T-helper 17 cell (primary cell): ENCODE results near the gene PGLYRP3. TPM values are rescaled to one million over a fixed set of nuclear protein-coding genes. Genes with fewer than 3 reads are reported as not detected.
"Not testable (repeated sequence)": the region's sequence is repeated elsewhere in the genome, so short reads cannot be mapped to it uniquely, and the experiment has no call there.

Source experiments
- ATAC-seq: fragments of 150-1000 bp; cut with Tn5 transposase; 2 replicates; pipeline ENCODE4 v1.10.0; 2021; ENCODE audit warnings: mild to moderate bottlenecking, moderate library complexity
- DNase-seq, 3 donors: peaks; one replicate each; pipeline versions ENCODE4 v3.0.0 to v3.0.0-alpha.2; 2020 to 2021
- H3K9me3 ChIP-seq: one replicate; pipeline ENCODE4 v1.7.0; 2013; ENCODE audit warnings: low read length, mild to moderate bottlenecking; ENCODE audit not compliant: control insufficient read depth, poor library complexity, severe bottlenecking
- H3K27ac Mint-ChIP-seq: one replicate; pipeline ENCODE4 v1.8.0; 2022; ENCODE audit warnings: mild to moderate bottlenecking, moderate library complexity, mixed read lengths
- H3K27me3 Mint-ChIP-seq: one replicate; pipeline ENCODE4 v1.8.0; 2022; ENCODE audit warnings: mixed read lengths
- H3K36me3 Mint-ChIP-seq: one replicate; pipeline ENCODE4 v1.8.0; 2022; ENCODE audit warnings: low read depth, mixed read lengths
- H3K4me1 Mint-ChIP-seq: one replicate; pipeline ENCODE4 v1.8.0; 2022; ENCODE audit warnings: mild to moderate bottlenecking, mixed read lengths
- H3K4me3 Mint-ChIP-seq: one replicate; pipeline ENCODE4 v1.8.0; 2022; ENCODE audit warnings: mild to moderate bottlenecking, moderate library complexity, mixed read lengths
- total RNA-seq, 4 donors: library from RNA in 2 of 4; stranded (reverse) in 2 of 4; gene quantifications; one replicate each; pipeline ENCODE4 v1.2.3 and lab custom pipeline; 2022 to 2026

Gene PGLYRP3
- total RNA-seq, 2 donors from 2014 or later = not detected

GRCh38 chr1:153314388-153314787, 1.6 kb upstream of the PGLYRP3 start:
- not testable (repeated sequence) for H3K4me1 Mint-ChIP-seq, H3K9me3 ChIP-seq, ATAC-seq

DNA sequence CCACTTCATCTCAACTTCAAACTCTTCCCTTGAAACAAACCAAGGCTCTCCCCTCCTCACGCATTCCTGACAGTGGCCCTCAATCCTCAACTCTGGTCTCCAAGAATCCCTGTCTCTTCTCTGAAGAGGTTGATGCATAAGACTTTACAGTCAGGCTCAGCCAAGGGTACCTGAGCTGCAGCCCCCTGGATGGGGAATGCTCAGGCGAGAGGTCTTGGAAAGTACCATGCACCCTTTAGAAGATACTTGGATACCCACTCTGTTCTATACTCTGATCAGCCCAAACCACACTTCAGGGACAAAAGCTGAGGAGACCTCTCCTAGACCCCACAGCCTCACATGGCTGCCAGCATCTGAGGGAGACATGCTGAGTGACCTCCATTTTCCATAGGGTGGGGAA, 536 bp upstream of the PGLYRP3 start:
- H3K27ac Mint-ChIP-seq = no peak overlapping the region
- no peaks in the 10 kb centered on the region for H3K9me3 ChIP-seq
- H3K4me3 Mint-ChIP-seq = no peak overlapping the region
- ATAC-seq = no peak
- peaks cover 26% of the 10 kb centered on the region for H3K27me3 Mint-ChIP-seq
- no peak for DNase-seq
- H3K36me3 Mint-ChIP-seq = no peaks in the 10 kb centered on the region
- no peaks in the 10 kb centered on the region for H3K4me1 Mint-ChIP-seq

More at GRCh38 chr1:153314388-153314787, 1.6 kb upstream of the PGLYRP3 start:
- not testable (repeated sequence) for H3K36me3 Mint-ChIP-seq, H3K27ac Mint-ChIP-seq, DNase-seq, H3K4me3 Mint-ChIP-seq
- H3K27me3 Mint-ChIP-seq = peaks cover 20% of the 10 kb centered on the region

DNA sequence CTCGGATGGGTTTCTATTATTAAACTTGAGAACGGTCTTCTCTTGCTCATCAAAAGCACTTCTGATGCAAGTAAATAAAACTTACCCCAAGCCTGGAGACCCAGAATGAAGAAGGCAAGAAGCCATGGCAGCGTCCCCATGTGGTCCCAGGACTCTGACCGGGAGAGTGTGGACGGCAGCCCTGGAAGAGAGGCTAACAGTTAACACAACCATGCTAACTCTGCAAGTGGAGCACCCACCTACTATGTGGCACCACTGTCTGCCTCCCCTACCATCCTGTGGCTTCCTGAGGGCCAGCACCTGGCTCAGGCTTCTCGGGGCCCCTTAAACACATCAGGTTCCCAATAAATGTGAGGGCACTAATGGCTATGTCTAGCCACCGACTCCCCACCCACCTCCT, 2.2 kb downstream of the PGLYRP3 start:
- H3K36me3 Mint-ChIP-seq = no peaks in the 10 kb centered on the region
- H3K27ac Mint-ChIP-seq = no peak overlapping the region
- no peaks in the 10 kb centered on the region for H3K9me3 ChIP-seq
- H3K4me1 Mint-ChIP-seq = peaks cover 2% of the 10 kb centered on the region
- H3K27me3 Mint-ChIP-seq = peaks cover 42% of the 10 kb centered on the region
- H3K4me3 Mint-ChIP-seq = no peak overlapping the region
- ATAC-seq (no peak), DNase-seq (no peak)

DNA sequence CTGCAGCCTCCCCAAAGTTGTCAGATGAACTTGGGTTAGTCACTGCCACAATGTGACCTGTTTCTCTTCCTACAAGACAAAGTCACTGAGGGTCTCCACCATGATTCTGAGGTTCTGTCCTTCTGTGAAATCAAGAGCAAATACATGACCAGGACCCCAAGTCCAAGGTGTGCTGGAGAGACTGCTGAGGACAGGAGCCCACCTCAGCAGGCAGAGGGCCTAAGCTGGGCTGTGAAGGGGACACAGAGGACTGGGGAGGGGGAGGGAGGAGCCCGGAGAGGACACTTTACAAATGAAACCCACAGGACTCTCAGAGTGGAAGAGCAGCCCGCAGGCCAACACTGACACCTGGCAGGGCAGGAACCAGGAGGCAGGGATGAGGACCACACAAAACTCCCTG, 3.3 kb downstream of the PGLYRP3 start:
- DNase-seq (no peak), ATAC-seq (no peak)
- H3K36me3 Mint-ChIP-seq = no peaks in the 10 kb centered on the region
- H3K4me1 Mint-ChIP-seq = peaks cover 2% of the 10 kb centered on the region
- H3K27me3 Mint-ChIP-seq = peaks cover 50% of the 10 kb centered on the region
- H3K4me3 Mint-ChIP-seq = no peak overlapping the region
- no peak overlapping the region for H3K27ac Mint-ChIP-seq
- no peaks in the 10 kb centered on the region for H3K9me3 ChIP-seq

- ATAC-seq (no peak), DNase-seq (no peak)
- no peaks in the 10 kb centered on the region for H3K36me3 Mint-ChIP-seq
- no peak overlapping the region for H3K4me3 Mint-ChIP-seq
- H3K9me3 ChIP-seq = no peaks in the 10 kb centered on the region
- peaks cover 53% of the 10 kb centered on the region for H3K27me3 Mint-ChIP-seq
- H3K4me1 Mint-ChIP-seq = peaks cover 2% of the 10 kb centered on the region
- H3K27ac Mint-ChIP-seq = no peak overlapping the region
These were observed 4.2 kb downstream of the PGLYRP3 start for GRCh38 chr1:153308540-153308939.

GRCh38 chr1:153307221-153307600, 5.5 kb downstream of the PGLYRP3 start:
- no peak for DNase-seq
- no peak overlapping the region for H3K4me3 Mint-ChIP-seq
- H3K27ac Mint-ChIP-seq = no peak overlapping the region
- H3K4me1 Mint-ChIP-seq = peaks cover 2% of the 10 kb centered on the region
- no peaks in the 10 kb centered on the region for H3K9me3 ChIP-seq
- H3K36me3 Mint-ChIP-seq = no peaks in the 10 kb centered on the region
- ATAC-seq = no peak
- H3K27me3 Mint-ChIP-seq = peaks cover 46% of the 10 kb centered on the region

DNA sequence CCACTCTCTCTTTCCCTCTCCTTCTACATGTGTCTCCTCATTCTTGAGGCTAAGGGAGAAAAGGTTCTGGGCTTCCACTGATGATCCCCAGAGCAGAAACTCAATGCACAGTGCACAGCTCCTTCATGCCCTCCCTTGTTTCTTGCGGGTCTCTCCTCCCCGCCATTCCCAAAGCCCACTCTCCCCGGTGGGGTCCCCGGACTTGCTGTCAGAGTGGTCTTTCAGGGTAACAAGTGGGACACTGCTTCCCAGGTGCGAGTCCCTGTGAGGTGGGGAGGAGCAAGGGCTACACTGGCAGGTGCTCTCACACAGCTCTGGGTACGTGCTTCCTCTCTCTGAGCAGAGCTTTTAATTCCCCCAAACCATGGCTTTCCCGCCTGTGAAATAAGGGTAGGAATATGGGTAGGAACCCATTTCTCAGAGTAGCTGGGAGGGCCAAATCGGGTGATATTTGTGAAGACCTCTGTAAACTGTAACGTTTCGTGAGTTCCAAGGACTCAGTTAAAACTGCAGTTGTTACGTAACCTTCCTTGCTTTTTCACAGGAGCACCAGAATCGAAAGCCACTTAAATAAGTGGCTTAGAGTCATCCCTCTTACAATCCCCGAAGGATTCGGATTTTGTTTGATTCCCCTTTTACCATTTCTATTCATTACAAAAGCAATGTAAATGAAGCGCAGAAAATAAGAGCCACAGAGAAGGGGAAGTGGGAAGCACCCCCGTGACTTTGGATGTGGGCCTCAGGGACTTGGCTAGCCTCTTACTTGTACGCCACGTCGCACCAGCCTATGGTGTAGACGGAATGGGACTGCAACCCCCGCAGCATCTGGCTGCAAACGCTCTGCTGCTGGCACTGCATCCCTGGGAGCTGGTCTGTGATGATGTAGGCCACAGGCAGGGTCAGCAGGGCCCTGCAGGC, 6.2 kb downstream of the PGLYRP3 start:
- Mint-ChIP-seq H3K4me3 (no peak overlapping the region), H3K27ac (no peak overlapping the region), H3K4me1 (peaks cover 2% of the 10 kb centered on the region), H3K27me3 (peaks cover 44% of the 10 kb centered on the region), H3K36me3 (no peaks in the 10 kb centered on the region)
- H3K9me3 ChIP-seq = no peaks in the 10 kb centered on the region
- DNase-seq (no peak), ATAC-seq (no peak)

GRCh38 chr1:153305682-153306081, 7.1 kb downstream of the PGLYRP3 start:
- H3K4me3 Mint-ChIP-seq = no peak overlapping the region
- peaks cover 2% of the 10 kb centered on the region for H3K4me1 Mint-ChIP-seq
- H3K36me3 Mint-ChIP-seq = no peaks in the 10 kb centered on the region
- DNase-seq (no peak), ATAC-seq (no peak)
- H3K27ac Mint-ChIP-seq = no peak overlapping the region
- H3K9me3 ChIP-seq = no peaks in the 10 kb centered on the region
- H3K27me3 Mint-ChIP-seq = peaks cover 44% of the 10 kb centered on the region

GRCh38 chr1:153302308-153302707, 10.4 kb downstream of the PGLYRP3 start:
- Mint-ChIP-seq H3K36me3 (no peaks in the 10 kb centered on the region), H3K27me3 (peaks cover 28% of the 10 kb centered on the region)
- no peak for ATAC-seq

DNA sequence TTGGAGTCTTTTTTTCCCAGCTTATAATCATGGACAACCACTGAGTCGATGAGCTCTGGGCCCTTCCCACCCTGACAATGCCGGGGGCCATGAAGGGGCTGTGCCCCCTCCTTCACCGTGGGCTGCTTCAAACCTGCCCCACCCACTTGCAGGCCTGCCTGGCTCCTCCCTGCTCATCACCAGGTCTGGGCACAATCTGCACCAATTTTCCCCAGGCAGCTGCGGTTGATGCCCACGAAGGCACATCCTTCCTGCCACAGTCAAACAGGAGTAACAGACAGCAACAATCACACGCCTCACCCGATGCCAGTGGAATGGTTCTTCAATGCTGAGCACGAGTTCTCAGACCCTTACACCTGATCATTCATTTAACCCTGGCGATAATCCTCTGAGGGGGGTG, 18.9 kb downstream of the PGLYRP3 start:
- peaks cover 3% of the 10 kb centered on the region for H3K36me3 Mint-ChIP-seq
- peak; percentile 80 for ATAC-seq
- H3K27ac Mint-ChIP-seq = peak overlapping the region; percentile 83
- no peak for DNase-seq
- no peaks in the 10 kb centered on the region for H3K9me3 ChIP-seq
- no peaks in the 10 kb centered on the region for H3K27me3 Mint-ChIP-seq
- peaks cover 42% of the 10 kb centered on the region for H3K4me1 Mint-ChIP-seq
- peak overlapping the region; percentile 76 for H3K4me3 Mint-ChIP-seq

More at GRCh38 chr1:153302308-153302707, 10.4 kb downstream of the PGLYRP3 start:
- Mint-ChIP-seq H3K27ac (no peak overlapping the region), H3K4me3 (no peak overlapping the region), H3K4me1 (peaks cover 7% of the 10 kb centered on the region)
- DNase-seq = no peak
- H3K9me3 ChIP-seq = no peaks in the 10 kb centered on the region

DNA sequence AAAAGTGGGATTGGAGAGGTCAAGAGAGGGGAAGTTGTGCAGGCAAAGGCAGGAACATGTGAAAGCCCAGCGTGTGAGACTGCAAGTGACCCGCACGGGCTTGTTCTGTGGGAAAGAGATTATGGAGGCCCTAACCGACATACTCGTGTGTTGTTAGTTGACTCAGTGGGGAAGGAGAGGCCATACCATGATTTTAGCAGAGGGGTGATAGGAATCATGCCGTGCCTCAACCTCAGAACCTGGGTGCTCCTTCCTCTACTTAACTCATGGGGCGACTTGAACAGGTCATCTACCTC, 19.3 kb downstream of the PGLYRP3 start:
- H3K4me1 Mint-ChIP-seq = peaks cover 45% of the 10 kb centered on the region
- no peaks in the 10 kb centered on the region for H3K27me3 Mint-ChIP-seq
- H3K4me3 Mint-ChIP-seq = peak overlapping the region; percentile 76
- DNase-seq (no peak), ATAC-seq (peak; percentile 22)
- peak overlapping the region; percentile 83 for H3K27ac Mint-ChIP-seq
- peaks cover 3% of the 10 kb centered on the region for H3K36me3 Mint-ChIP-seq
- H3K9me3 ChIP-seq = no peaks in the 10 kb centered on the region

GRCh38 chr1:153292740-153293479, 19.8 kb downstream of the PGLYRP3 start:
- H3K4me3 Mint-ChIP-seq = peak overlapping the region; percentile 76
- H3K27me3 Mint-ChIP-seq = no peaks in the 10 kb centered on the region

DNA sequence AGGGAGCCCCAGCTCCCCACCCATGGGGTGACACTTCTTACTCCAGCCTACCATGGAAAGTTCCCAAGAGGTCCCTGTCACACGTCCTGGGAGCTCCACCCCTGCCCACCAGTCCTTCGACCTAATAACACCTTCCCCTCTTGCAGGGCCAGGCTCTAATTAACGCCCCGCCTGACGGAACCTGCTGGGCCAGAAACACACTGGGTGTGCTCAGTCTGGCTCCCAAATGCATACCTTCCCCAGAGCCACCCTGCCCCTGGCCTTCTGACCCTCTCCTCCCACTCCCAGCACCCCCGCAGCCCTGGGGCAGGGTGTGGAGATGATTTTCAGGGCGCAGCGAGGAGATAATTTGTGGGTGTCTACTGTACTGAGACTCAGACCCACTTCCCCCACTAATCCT, 20.6 kb downstream of the PGLYRP3 start:
- H3K9me3 ChIP-seq = no peaks in the 10 kb centered on the region
- peak overlapping the region; percentile 76 for H3K4me3 Mint-ChIP-seq
- DNase-seq (no peak), ATAC-seq (no peak)
- peaks cover 3% of the 10 kb centered on the region for H3K36me3 Mint-ChIP-seq
- peaks cover 45% of the 10 kb centered on the region for H3K4me1 Mint-ChIP-seq
- H3K27me3 Mint-ChIP-seq = no peaks in the 10 kb centered on the region
- peak overlapping the region; percentile 85 for H3K27ac Mint-ChIP-seq

More at GRCh38 chr1:153292740-153293479, 19.8 kb downstream of the PGLYRP3 start:
- ATAC-seq (no peak), DNase-seq (no peak)
- H3K4me1 Mint-ChIP-seq = peaks cover 45% of the 10 kb centered on the region
- peaks cover 3% of the 10 kb centered on the region for H3K36me3 Mint-ChIP-seq
- H3K27ac Mint-ChIP-seq = peak overlapping the region; percentile 85
- no peaks in the 10 kb centered on the region for H3K9me3 ChIP-seq
